HCT116 (cell line): ENCODE measurements around the gene POT1.

Experiments
- EGR1 ChIP-seq: IDR thresholded peaks from 2 replicates; pipeline ENCODE4 v1.6.1; 2012; ENCODE audit warnings: low read depth
- EZH2 ChIP-seq: fragments of 200-600 bp; sonication (generic); IDR thresholded peaks from 2 replicates; pipeline ENCODE4 v1.6.1; 2017; ENCODE audit warnings: antibody characterized with exemption, mixed run types
- POLR2A ChIP-seq: IDR thresholded peaks from 2 replicates; pipeline ENCODE4 v1.7.0; 2011; ENCODE audit warnings: borderline replicate concordance; ENCODE audit not compliant: insufficient read depth, insufficient read length; ENCODE audit errors: extremely low read depth
- RAD21 ChIP-seq: IDR thresholded peaks from 2 replicates; pipeline ENCODE4 v1.6.1; 2012; ENCODE audit warnings: low read depth, mild to moderate bottlenecking
- SP1 ChIP-seq: IDR thresholded peaks from 2 replicates; pipeline ENCODE4 v1.6.1; 2012; ENCODE audit warnings: low read depth
- YY1 ChIP-seq: IDR thresholded peaks from 2 replicates; pipeline ENCODE4 v1.6.1; 2011; ENCODE audit warnings: low read length, low read depth, moderate library complexity, mild to moderate bottlenecking; ENCODE audit not compliant: insufficient replicate concordance; ENCODE audit errors: extremely low read depth
- TF ChIP-seq, protein P1 (sequence below): IDR thresholded peaks from 2 replicates; pipeline ENCODE4 v1.6.1; 2012; ENCODE audit warnings: low read depth
- TF ChIP-seq, protein P2 (sequence below): IDR thresholded peaks from 2 replicates; pipeline ENCODE4 v1.6.1; 2012
- TF ChIP-seq, protein P3 (sequence below), 3 experiments: fragments of 200-600 bp in 1 of 3; sonication (generic) in 1 of 3; IDR thresholded peaks in 2 of 3; conservative IDR thresholded peaks in 1 of 3; 2 replicates each; pipeline ENCODE4 v1.5.1; 2012 to 2017; ENCODE audit warnings: low read depth in 2 of 3, low read length in 2 of 3, antibody characterized with exemption in 1 of 3, borderline replicate concordance in 1 of 3, control low read depth in 1 of 3, mild to moderate bottlenecking in 1 of 3, mixed read lengths in 1 of 3, mixed run types in 1 of 3, moderate library complexity in 1 of 3; ENCODE audit not compliant: insufficient read depth in 1 of 3

DNA sequence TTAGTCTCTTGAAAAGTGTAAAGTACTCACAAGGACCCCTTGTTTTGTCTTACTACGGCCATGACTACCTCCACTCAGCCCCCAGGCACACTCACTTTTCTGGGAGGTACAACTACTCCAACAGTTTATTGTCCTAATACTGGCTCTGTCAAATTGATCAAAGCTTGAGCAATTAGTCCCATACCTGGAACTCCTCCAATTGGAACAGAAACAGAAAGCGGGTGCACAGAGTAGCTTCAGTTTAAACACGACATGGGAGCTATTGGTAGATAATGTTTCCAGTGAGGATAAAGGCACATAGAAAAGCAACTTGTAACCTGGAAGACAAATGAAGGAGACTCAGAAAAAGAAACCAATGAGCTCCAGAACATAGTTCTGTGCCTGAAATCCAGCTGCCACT lies 156.3 kb downstream of the POT1 start:
- TF ChIP-seq SP1 (no peak), EGR1 (no peak), EZH2 (no peak), YY1 (no peak), POLR2A (no peak), RAD21 (no peak)
- TF ChIP-seq, protein P1, sequence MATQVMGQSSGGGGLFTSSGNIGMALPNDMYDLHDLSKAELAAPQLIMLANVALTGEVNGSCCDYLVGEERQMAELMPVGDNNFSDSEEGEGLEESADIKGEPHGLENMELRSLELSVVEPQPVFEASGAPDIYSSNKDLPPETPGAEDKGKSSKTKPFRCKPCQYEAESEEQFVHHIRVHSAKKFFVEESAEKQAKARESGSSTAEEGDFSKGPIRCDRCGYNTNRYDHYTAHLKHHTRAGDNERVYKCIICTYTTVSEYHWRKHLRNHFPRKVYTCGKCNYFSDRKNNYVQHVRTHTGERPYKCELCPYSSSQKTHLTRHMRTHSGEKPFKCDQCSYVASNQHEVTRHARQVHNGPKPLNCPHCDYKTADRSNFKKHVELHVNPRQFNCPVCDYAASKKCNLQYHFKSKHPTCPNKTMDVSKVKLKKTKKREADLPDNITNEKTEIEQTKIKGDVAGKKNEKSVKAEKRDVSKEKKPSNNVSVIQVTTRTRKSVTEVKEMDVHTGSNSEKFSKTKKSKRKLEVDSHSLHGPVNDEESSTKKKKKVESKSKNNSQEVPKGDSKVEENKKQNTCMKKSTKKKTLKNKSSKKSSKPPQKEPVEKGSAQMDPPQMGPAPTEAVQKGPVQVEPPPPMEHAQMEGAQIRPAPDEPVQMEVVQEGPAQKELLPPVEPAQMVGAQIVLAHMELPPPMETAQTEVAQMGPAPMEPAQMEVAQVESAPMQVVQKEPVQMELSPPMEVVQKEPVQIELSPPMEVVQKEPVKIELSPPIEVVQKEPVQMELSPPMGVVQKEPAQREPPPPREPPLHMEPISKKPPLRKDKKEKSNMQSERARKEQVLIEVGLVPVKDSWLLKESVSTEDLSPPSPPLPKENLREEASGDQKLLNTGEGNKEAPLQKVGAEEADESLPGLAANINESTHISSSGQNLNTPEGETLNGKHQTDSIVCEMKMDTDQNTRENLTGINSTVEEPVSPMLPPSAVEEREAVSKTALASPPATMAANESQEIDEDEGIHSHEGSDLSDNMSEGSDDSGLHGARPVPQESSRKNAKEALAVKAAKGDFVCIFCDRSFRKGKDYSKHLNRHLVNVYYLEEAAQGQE = no peak
- TF ChIP-seq, protein P2, sequence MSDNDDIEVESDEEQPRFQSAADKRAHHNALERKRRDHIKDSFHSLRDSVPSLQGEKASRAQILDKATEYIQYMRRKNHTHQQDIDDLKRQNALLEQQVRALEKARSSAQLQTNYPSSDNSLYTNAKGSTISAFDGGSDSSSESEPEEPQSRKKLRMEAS = no peak
- TF ChIP-seq, protein P3, sequence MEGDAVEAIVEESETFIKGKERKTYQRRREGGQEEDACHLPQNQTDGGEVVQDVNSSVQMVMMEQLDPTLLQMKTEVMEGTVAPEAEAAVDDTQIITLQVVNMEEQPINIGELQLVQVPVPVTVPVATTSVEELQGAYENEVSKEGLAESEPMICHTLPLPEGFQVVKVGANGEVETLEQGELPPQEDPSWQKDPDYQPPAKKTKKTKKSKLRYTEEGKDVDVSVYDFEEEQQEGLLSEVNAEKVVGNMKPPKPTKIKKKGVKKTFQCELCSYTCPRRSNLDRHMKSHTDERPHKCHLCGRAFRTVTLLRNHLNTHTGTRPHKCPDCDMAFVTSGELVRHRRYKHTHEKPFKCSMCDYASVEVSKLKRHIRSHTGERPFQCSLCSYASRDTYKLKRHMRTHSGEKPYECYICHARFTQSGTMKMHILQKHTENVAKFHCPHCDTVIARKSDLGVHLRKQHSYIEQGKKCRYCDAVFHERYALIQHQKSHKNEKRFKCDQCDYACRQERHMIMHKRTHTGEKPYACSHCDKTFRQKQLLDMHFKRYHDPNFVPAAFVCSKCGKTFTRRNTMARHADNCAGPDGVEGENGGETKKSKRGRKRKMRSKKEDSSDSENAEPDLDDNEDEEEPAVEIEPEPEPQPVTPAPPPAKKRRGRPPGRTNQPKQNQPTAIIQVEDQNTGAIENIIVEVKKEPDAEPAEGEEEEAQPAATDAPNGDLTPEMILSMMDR (IDR thresholded peaks at IDR 0.05 in 2 of 3, conservative IDR thresholded peaks at IDR 0.05 in 1 of 3; ENCODE audit: borderline replicate concordance in 1 of 3, insufficient read depth in 1 of 3, low read depth in 2 of 3, low read length in 2 of 3) = no peak
